GM23248 (cell line): ENCODE results near the gene PTPN6. TPM values are rescaled to one million over a fixed set of nuclear protein-coding genes. Genes with fewer than 3 reads are reported as not detected.

Source experiments
- DNase-seq: peaks from one replicate; pipeline ENCODE4 v3.0.0-alpha.2; 2015
- H2AFZ ChIP-seq: fragments of 200-600 bp; sonication (generic); 2 replicates; pipeline ENCODE4 v1.6.1; 2016; ENCODE audit warnings: antibody characterized with exemption
- H3F3A ChIP-seq: fragments of 200-600 bp; sonication (generic); 2 replicates; pipeline ENCODE4 v1.6.1; 2016; ENCODE audit warnings: mild to moderate bottlenecking, antibody characterized with exemption, mixed run types; ENCODE audit not compliant: insufficient read depth
- H3K27ac ChIP-seq: fragments of 200-600 bp; sonication (generic); 2 replicates; pipeline ENCODE4 v1.5.1; 2016; ENCODE audit warnings: mild to moderate bottlenecking
- H3K27me3 ChIP-seq: fragments of 200-600 bp; sonication (generic); replicated peaks from 2 replicates; pipeline ENCODE4 v1.6.1; 2016; ENCODE audit warnings: mild to moderate bottlenecking; ENCODE audit not compliant: insufficient read depth
- H3K36me3 ChIP-seq: fragments of 200-600 bp; sonication (generic); 2 replicates; pipeline ENCODE4 v1.6.1; 2016; ENCODE audit warnings: low read depth, mild to moderate bottlenecking
- H3K4me1 ChIP-seq: fragments of 200-600 bp; sonication (generic); 2 replicates; pipeline ENCODE4 v1.6.1; 2016; ENCODE audit warnings: mild to moderate bottlenecking; ENCODE audit not compliant: insufficient read depth
- H3K4me2 ChIP-seq: fragments of 200-600 bp; sonication (generic); one replicate; pipeline ENCODE4 v1.6.1; 2016; ENCODE audit warnings: mild to moderate bottlenecking; ENCODE audit not compliant: unreplicated experiment
- H3K4me3 ChIP-seq: fragments of 200-600 bp; sonication (generic); 2 replicates; pipeline ENCODE4 v1.5.1; 2016; ENCODE audit warnings: mild to moderate bottlenecking
- H3K79me2 ChIP-seq: fragments of 200-600 bp; sonication (generic); 2 replicates; pipeline ENCODE4 v1.6.1; 2016; ENCODE audit warnings: mild to moderate bottlenecking; ENCODE audit not compliant: insufficient read depth
- H3K9ac ChIP-seq: fragments of 200-600 bp; sonication (generic); 2 replicates; pipeline ENCODE4 v1.6.1; 2016; ENCODE audit warnings: mild to moderate bottlenecking
- H3K9me2 ChIP-seq: fragments of 200-600 bp; sonication (generic); 2 replicates; pipeline ENCODE4 v1.6.1; 2016; ENCODE audit warnings: mixed run types, mild to moderate bottlenecking, moderate library complexity; ENCODE audit not compliant: insufficient read depth
- H3K9me3 ChIP-seq: fragments of 200-600 bp; sonication (generic); one replicate; pipeline ENCODE4 v1.6.1; 2017; ENCODE audit warnings: low read depth
- H4K20me1 ChIP-seq: fragments of 200-600 bp; sonication (generic); 2 replicates; pipeline ENCODE4 v1.6.0; 2016; ENCODE audit not compliant: insufficient read depth
- EZH2 ChIP-seq: fragments of 200-600 bp; sonication (generic); IDR thresholded peaks from 2 replicates; pipeline ENCODE4 v1.6.1; 2018; ENCODE audit warnings: antibody characterized with exemption, mild to moderate bottlenecking; ENCODE audit not compliant: insufficient read depth, poor library complexity, severe bottlenecking
- EZH2phosphoT487 ChIP-seq: fragments of 200-600 bp; sonication (generic); IDR thresholded peaks from 2 replicates; pipeline ENCODE4 v1.6.1; 2018; ENCODE audit warnings: antibody characterized with exemption, moderate library complexity, mild to moderate bottlenecking, low read depth; ENCODE audit not compliant: insufficient read depth
- WGBS, 2 experiments: methylation state at CpG; one replicate each; pipeline ENCODE4 v1.1.6; 2015 to 2017; ENCODE audit warnings: low lambda C conversion rate in 2 of 2, low coverage in 1 of 2; ENCODE audit errors: missing lambda C conversion rate in 2 of 2; 5-methylcytosine and 5-hydroxymethylcytosine counted together
- in situ Hi-C: fragments of 300-500 bp; cut with MboI; formaldehyde crosslinking; loops from 2 replicates; pipeline ENCODE4 v1.15.0; 2020
- polyA plus RNA-seq: library from polyadenylated mRNA; unstranded; fragments of >200 nt; fragmentation: Nextera tagmentation; extraction: Ambion mirVana; gene quantifications from 2 replicates; pipeline ENCODE4 v1.2.1, GENCODE V29; 2016
- total RNA-seq: library from RNA; depleted of rRNA; stranded (reverse); fragments of >200 nt; shearing (Covaris generic); gene quantifications from 2 replicates; pipeline ENCODE4 v1.2.3, GENCODE V29; 2014

Gene PTPN6
- total and polyA plus RNA-seq, 2 experiments from 2014 or later = 0.21 TPM; not detected in 1

DNA sequence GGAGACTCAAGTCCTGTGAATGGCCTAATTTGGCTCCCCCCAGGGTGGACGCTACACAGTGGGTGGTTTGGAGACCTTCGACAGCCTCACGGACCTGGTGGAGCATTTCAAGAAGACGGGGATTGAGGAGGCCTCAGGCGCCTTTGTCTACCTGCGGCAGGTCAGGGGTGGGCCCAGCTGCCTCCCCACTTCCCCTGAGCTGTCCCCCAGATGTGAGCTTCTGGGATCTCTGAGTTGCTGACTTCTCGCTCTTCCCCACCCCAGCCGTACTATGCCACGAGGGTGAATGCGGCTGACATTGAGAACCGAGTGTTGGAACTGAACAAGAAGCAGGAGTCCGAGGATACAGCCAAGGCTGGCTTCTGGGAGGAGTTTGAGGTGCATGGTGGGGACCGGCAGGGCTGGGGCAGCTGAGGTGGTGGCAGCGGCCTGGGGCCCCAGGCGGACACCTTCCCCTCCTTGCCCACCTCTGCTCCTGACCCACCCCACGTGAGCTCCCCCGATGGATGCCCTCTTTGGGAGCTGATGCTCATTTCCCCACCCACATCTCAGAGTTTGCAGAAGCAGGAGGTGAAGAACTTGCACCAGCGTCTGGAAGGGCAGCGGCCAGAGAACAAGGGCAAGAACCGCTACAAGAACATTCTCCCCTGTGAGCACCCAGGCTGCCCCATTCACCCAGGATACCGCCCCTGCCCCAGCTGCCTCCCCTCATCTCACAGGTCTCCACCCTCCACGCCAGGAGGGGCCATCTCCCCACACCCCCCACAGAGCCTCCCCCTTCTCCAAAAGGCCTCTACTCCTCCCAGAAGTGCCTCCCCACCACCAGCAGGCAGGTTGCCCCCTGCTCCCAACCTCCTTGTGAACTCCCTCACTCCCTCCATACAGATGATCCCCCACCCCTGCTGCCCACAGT, 4.2 kb downstream of the PTPN6 start:
- no peak overlapping the region for H3K4me3 ChIP-seq
- H4K20me1 ChIP-seq = no peaks in the 10 kb centered on the region
- TF ChIP-seq EZH2phosphoT487 (no peak), EZH2 (no peak)
- H3K4me2 ChIP-seq = no peak overlapping the region
- H3F3A ChIP-seq = no peaks in the 10 kb centered on the region
- no peak overlapping the region for H2AFZ ChIP-seq
- no peaks in the 10 kb centered on the region for H3K4me1 ChIP-seq
- H3K9me3 ChIP-seq = no peaks in the 10 kb centered on the region
- H3K27ac ChIP-seq = no peak overlapping the region
- in situ Hi-C loops = no loop called here
- no peak overlapping the region for H3K9ac ChIP-seq
- H3K36me3 ChIP-seq = no peaks in the 10 kb centered on the region
- no peaks in the 10 kb centered on the region for H3K79me2 ChIP-seq
- no peak for DNase-seq
- H3K27me3 ChIP-seq = no peaks in the 10 kb centered on the region
- WGBS, 2 experiments = 77 to 83% methylated on average over 11 to 22 of the region's 22 CpGs
- H3K9me2 ChIP-seq = no peaks in the 10 kb centered on the region

DNA sequence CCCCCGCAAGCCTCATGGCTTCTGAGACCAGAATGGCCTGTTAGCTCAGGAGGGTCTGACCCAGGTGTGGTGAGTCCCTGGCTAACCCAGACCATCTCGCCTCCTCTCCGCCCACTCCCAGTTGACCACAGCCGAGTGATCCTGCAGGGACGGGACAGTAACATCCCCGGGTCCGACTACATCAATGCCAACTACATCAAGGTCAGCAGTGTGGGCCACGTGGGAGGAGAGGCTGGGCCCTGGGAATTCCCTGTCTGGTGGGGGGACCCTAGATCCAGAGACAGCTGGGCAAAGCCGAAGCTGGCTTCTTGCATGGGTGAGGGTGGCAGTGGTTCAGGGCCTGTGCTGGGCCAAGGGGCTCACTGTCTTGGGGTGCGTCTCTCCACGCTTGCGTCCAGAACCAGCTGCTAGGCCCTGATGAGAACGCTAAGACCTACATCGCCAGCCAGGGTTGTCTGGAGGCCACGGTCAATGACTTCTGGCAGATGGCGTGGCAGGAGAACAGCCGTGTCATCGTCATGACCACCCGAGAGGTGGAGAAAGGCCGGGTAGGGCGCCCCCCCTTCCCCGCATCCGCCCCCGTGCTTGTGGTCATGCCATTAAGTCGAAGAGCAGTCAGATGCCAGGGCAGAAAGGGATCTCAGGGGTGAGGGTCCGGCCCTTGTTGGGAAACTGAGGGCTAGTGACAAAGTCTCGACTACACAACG, 5.0 kb downstream of the PTPN6 start:
- Histone ChIP-seq H3K9me2 (no peaks in the 10 kb centered on the region), H3K27me3 (no peaks in the 10 kb centered on the region), H3K36me3 (no peaks in the 10 kb centered on the region), H3K4me3 (no peak overlapping the region), H4K20me1 (no peaks in the 10 kb centered on the region), H3K79me2 (no peaks in the 10 kb centered on the region), H3K4me2 (no peak overlapping the region), H3K9ac (no peak overlapping the region), H3K4me1 (no peaks in the 10 kb centered on the region), H3K27ac (no peak overlapping the region), H3K9me3 (no peaks in the 10 kb centered on the region), H2AFZ (no peak overlapping the region), H3F3A (no peaks in the 10 kb centered on the region)
- in situ Hi-C loops = no loop called here
- DNase-seq = no peak
- 86 to 88% methylated on average over 23 to 28 of the region's 28 CpGs for WGBS, 2 experiments
- no peak for TF ChIP-seq EZH2
- TF ChIP-seq EZH2phosphoT487 = no peak

DNA sequence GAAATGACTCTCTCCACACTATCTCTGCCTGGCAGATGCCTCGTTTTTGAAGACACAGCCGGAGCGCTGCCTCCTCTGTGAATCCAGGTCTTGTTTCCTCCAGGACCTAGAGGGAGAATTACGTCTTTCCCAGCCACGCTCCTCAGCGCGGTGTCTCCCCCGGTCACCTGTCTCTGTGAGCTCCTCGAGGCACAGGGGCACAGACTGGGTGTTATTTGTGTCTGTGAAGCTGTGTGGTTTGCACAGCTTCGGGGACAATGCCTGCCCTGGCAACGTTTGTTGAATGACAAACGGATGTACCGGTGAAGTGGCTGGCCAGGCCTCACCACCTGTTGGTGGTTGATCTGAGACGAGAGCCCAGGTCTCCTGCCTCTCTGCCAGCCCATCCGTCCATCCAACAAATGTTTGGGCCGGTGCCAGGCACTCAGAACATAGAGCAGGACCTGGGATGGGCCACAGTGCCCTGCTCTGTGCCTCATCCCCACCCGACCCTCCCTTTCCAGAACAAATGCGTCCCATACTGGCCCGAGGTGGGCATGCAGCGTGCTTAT, 6.1 kb downstream of the PTPN6 start:
- Histone ChIP-seq H3K4me3 (no peak overlapping the region), H3K9me3 (no peaks in the 10 kb centered on the region), H3K79me2 (no peaks in the 10 kb centered on the region), H3F3A (no peaks in the 10 kb centered on the region), H3K36me3 (no peaks in the 10 kb centered on the region), H3K4me1 (0 out of 2 replicates have a peak, but pooled peaks cover 7% of the 10 kb centered on the region), H3K9ac (no peak overlapping the region), H3K9me2 (no peaks in the 10 kb centered on the region), H3K27me3 (no peaks in the 10 kb centered on the region), H3K27ac (no peak overlapping the region), H2AFZ (no peak overlapping the region), H4K20me1 (no peaks in the 10 kb centered on the region), H3K4me2 (no peak overlapping the region)
- 65 to 66% methylated on average over 13 to 20 of the region's 20 CpGs for WGBS, 2 experiments
- in situ Hi-C loops = no loop called here
- TF ChIP-seq EZH2phosphoT487 (no peak), EZH2 (no peak)
- DNase-seq = no peak

DNA sequence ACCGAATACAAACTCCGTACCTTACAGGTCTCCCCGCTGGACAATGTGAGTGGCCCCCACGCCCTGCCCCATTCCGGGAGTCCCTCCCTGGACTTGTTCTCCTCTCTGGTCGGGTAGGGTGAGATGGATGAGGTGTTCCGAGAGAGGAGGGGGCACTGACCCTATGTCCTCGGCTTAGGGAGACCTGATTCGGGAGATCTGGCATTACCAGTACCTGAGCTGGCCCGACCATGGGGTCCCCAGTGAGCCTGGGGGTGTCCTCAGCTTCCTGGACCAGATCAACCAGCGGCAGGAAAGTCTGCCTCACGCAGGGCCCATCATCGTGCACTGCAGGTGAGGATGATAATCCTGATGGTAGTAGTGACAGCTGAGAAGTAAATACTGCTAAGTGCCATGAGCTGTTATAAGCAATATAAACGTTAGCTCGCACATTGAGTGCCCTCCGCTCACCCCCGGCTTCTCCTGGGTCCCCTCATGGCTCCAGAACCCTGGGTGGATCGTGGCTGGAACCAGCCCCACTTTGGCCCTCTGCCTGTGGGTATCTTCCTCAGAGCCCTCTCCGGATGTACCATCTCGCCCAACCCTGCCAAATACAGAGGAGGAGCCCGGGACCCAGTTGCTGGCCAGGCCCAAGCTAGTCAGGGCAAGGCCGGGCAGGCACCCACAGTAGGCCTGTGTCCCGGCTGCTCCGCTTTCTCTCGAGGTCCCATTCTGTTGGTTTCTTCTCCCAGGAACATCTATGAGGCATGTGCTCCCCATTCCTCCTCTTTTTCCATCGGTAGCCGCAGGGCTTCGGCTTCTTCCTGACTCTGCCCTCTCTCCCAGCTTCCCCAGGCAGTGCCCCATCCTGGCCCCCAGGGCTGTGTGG, 6.8 kb downstream of the PTPN6 start:
- Histone ChIP-seq H3F3A (no peaks in the 10 kb centered on the region), H2AFZ (no peak overlapping the region), H4K20me1 (no peaks in the 10 kb centered on the region), H3K9ac (no peak overlapping the region), H3K36me3 (no peaks in the 10 kb centered on the region), H3K9me3 (no peaks in the 10 kb centered on the region), H3K4me3 (no peak overlapping the region), H3K27ac (no peak overlapping the region), H3K4me1 (0 out of 2 replicates have a peak, but pooled peaks cover 7% of the 10 kb centered on the region), H3K4me2 (no peak overlapping the region), H3K27me3 (no peaks in the 10 kb centered on the region), H3K9me2 (no peaks in the 10 kb centered on the region), H3K79me2 (no peaks in the 10 kb centered on the region)
- WGBS, 2 experiments = 78 to 81% methylated on average over 28 of the region's 28 CpGs
- DNase-seq = no peak
- no peak for TF ChIP-seq EZH2phosphoT487
- TF ChIP-seq EZH2 = no peak
- in situ Hi-C loops = no loop called here
